Eye (tissue), 1 donor: ENCODE data around the gene PRRX2.
"Not testable (repeated sequence)": the region's sequence is repeated elsewhere in the genome, so short reads cannot be mapped to it uniquely, and the experiment has no call there.

Source experiments
- DNase-seq: peaks from one replicate; pipeline ENCODE4 v3.0.0-alpha.2; 2015

Gene PRRX2

GRCh38 chr9:129665389-129665775, at the start of gene PRRX2:
Gene PRRX2 (plus strand): TSS chr9:129665647. CDS start chr9:129665868, 221 bp downstream.
- DNase-seq, result peak; percentile 81

- no peak for DNase-seq
Measured at GRCh38 chr9:129617167-129617566, 48.3 kb upstream of the PRRX2 start.

- DNase-seq, result peak; percentile 72
Measured at GRCh38 chr9:129619787-129620668, 45.4 kb upstream of the PRRX2 start.

- DNase-seq, result peak; percentile 81
Measured at GRCh38 chr9:129620669-129621295, 44.7 kb upstream of the PRRX2 start, which contains the start of gene C9orf50. Gene C9orf50 (minus strand): TSS chr9:129621101. CDS start chr9:129620574, 527 bp downstream.

- no peak for DNase-seq
Measured at GRCh38 chr9:129623331-129623730, 42.1 kb upstream of the PRRX2 start.

- DNase-seq, result peak; percentile 83
Measured at GRCh38 chr9:129624168-129624759, 41.2 kb upstream of the PRRX2 start.

GRCh38 chr9:129624947-129625346, 40.5 kb upstream of the PRRX2 start:
- no peak for DNase-seq

GRCh38 chr9:129626079-129626624, 39.3 kb upstream of the PRRX2 start, which contains the start of gene NTMT1:
Gene NTMT1 (plus strand): TSS chr9:129626163. CDS start chr9:129632704, 6,541 bp downstream.
- peak; percentile 96 for DNase-seq

- DNase-seq, result no peak
Measured at GRCh38 chr9:129626625-129627284, 38.7 kb upstream of the PRRX2 start.

- peak; percentile 54 for DNase-seq
Measured at GRCh38 chr9:129627556-129628440, 37.6 kb upstream of the PRRX2 start.

GRCh38 chr9:129628709-129629108, 36.7 kb upstream of the PRRX2 start:
- DNase-seq, result no peak

- no peak for DNase-seq
Measured at GRCh38 chr9:129629251-129629820, 36.1 kb upstream of the PRRX2 start.

GRCh38 chr9:129630967-129631673, 34.3 kb upstream of the PRRX2 start:
- DNase-seq, result no peak

- DNase-seq, result no peak
Measured at GRCh38 chr9:129631674-129632129, 33.7 kb upstream of the PRRX2 start.

GRCh38 chr9:129632460-129632859, 33.0 kb upstream of the PRRX2 start:
- DNase-seq, result no peak

- DNase-seq, result no peak
Measured at GRCh38 chr9:129633207-129633606, 32.2 kb upstream of the PRRX2 start.

- no peak for DNase-seq
Measured at GRCh38 chr9:129633848-129634247, 31.6 kb upstream of the PRRX2 start.

- no peak for DNase-seq
Measured at GRCh38 chr9:129635099-129636065, 30.1 kb upstream of the PRRX2 start.

GRCh38 chr9:129636343-129636742, 29.1 kb upstream of the PRRX2 start:
- DNase-seq, result not testable (repeated sequence)
